Gastrocnemius medialis (tissue), 4 donors: ENCODE measurements around the gene GPC6.

Experiments used
- CTCF ChIP-seq, 5 experiments: fragments of 450-650 bp in 3 of 5; fragments of 200-600 bp in 2 of 5; sonication (generic) in 2 of 5; IDR thresholded peaks in 4 of 5; conservative IDR thresholded peaks in 1 of 5; 1 replicate in 4 of 5; 2 replicates in 1 of 5; pipeline ENCODE4 v1.5.1; 2016 to 2019; ENCODE audit warnings: antibody characterized with exemption in 5 of 5, mild to moderate bottlenecking in 3 of 5, moderate library complexity in 3 of 5
- POLR2A ChIP-seq, 2 donors: fragments of 450-650 bp; IDR thresholded peaks; one replicate each; pipeline ENCODE4 v1.6.1; 2017; ENCODE audit warnings: antibody characterized with exemption in 2 of 2, mild to moderate bottlenecking in 2 of 2, moderate library complexity in 2 of 2

DNA sequence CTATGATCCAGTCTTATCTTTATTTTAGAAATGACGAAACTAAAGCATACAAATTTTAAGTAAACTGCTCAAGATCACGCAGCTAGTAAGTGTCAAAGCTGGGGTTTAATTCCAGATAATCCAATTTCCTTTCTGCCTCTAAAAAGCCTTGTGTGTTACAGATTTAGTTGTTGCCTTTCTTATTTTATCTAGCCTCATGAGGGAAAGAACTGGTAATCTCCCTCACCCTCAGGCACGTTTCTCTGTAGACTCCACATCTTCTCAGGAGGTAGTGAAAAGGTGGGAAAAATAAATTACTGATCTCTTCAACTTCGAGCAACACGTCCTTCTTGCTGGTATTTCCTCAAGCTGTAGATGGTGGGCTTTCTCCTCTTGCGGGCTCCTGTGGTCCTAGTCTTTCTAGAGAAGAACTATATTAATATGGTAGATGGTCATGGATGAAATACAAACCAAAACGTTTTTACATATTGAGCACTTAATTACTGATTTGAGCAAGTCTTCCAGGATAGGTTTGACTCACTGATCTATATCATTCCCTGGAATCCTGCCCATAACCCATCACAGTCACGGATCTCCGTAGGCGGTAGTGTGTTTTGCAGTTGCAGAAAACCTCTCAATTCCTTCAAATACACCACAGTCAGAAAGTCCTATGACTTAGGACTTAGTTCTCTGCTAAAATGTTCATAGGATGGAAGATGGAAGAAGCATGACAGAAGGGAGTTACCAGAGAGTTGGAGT lies 733.4 kb downstream of the GPC6 start:
- TF ChIP-seq POLR2A (IDR thresholded peaks at IDR 0.05) = no peak
- TF ChIP-seq CTCF (IDR thresholded peaks at IDR 0.05 in 4 of 5, conservative IDR thresholded peaks at IDR 0.05 in 1 of 5) = no peak
